NCI-H345 treated with DMSO at 0.1 percent for 48 hours (cell line): ENCODE measurements around the gene DLX5.
A peak's percentile ranks its signal among the peaks of the same experiment; 100 is the strongest.
"Not testable (repeated sequence)": the region's sequence is repeated elsewhere in the genome, so short reads cannot be mapped to it uniquely, and the experiment has no call there.

Experiments used
- DNase-seq: peaks from one replicate; lab custom pipeline; 2025; ENCODE audit not compliant: unreplicated experiment; lab: John Stamatoyannopoulos, UW

DLX5 gene

GRCh38 chr7:97024209-97025129 lies at the start of gene DLX5:
TSS of gene DLX5 (minus strand) at chr7:97024831. CDS start at chr7:97024623, 208 bp downstream.
- DNase-seq = peak; percentile 47

DNA sequence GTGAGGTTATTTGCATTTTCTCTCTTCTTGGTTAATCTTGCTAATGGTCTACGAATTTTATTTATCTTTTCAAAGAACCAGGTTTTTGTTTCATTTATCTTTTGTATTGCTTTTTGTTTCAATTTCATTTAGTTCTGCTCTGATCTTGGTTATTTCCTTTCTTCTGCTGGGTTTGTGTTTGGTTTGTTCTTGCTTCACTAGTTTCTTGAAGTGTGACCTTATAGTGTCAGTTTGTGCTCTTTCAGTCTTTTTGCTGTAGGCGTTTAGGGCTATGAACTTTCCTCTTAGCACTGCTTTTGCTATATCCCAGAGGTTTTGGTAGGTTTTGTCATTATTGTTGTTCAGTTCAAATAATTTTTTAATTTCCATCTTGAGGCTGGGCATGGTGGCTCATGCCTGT lies 47.4 kb upstream of the DLX5 start:
- not testable (repeated sequence) for DNase-seq

GRCh38 chr7:97064972-97065587 lies 40.4 kb upstream of the DLX5 start:
- peak; percentile 66 for DNase-seq

DNA sequence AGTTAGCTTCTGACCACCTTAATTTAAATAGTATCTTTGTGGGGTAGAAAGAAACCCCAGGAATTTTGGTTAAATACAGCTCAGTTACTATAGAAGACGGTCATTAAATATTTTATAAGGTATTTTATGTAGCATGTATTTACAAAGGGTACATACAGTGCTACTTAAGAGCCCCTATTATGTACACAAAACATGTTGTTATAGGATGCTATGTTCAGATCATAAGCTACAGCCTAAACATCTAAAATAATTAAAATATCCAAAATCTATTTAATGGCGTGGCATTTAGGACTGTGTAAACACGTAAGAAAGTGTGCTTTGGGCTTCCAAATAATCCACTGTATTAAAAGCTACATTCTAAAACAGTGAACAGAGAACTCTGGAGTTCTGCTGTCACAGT lies 39.4 kb upstream of the DLX5 start:
- DNase-seq = no peak

- DNase-seq = no peak
Observed at GRCh38 chr7:97043281-97043680, 18.6 kb upstream of the DLX5 start.

DNA sequence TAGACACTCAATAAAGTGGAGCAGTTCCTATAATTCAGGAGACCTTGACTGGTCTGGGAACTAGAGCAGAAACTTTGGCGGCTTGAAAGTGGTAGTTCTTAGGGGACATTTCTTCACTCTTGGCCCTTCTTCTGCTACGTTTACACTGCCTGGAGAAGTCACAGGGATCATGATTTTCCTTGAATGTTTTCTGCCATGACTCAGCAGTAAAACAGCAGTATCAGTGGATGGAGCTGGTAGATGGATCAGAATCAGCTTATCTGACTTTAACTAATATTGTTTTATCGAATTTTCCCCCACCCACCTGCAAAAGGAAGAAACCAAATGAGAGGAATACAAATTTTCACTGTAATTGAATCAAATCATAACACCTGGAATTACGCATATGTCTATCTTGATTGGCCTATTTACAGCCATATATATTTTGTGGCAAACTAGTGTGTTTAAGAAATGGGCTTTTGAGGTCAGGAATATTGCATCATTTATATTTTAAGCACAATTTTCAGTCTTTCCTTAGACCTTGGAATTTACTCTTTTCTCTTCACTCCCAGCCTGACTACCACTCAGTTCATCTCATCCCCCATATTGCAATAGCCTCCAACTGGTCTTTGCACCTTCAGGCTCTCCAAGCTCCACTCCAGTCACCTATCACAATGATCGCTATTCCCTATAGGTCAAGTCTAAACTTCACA lies 14.9 kb upstream of the DLX5 start:
- DNase-seq = no peak

GRCh38 chr7:97034213-97034852 lies 9.7 kb upstream of the DLX5 start:
- not testable (repeated sequence) for DNase-seq

DNA sequence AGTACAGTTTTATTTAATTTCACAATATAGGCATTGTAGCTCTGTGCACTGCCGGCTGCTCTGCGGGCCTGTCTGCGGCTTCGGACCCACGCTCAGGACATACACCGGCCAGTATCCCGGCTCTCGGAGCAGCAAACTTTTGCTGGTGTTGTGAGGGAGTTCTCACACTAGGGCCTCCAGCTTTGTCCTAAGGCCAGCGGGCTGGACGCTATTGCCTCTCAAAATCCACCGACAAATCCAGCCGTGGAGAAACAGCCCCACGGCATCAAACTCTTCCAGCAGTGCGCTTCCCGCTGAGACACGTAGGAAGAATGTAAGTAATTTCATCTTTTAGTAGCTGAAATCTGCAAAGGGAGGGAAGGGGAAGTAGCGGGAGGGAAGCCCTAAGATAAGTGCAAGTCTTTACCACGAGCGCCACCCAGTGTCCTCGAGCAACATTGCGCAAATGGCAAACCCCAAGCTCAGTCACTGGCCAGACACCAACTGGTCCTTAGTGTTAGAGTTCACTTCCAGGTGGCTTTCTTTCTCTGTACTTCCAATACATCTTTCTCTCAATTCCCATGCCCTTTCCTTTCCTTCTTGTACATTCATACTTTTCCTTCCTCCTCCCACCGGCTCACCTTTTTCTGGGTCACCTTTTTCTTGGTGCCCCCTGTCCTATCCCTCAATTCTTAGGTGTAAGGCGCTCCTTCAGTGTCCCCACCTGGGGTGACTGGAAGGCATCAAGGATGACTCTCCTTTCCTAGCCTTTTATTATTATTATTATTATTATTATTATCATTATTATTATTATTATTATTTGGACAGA lies 3.0 kb upstream of the DLX5 start:
- DNase-seq = peak; percentile 53

DNA sequence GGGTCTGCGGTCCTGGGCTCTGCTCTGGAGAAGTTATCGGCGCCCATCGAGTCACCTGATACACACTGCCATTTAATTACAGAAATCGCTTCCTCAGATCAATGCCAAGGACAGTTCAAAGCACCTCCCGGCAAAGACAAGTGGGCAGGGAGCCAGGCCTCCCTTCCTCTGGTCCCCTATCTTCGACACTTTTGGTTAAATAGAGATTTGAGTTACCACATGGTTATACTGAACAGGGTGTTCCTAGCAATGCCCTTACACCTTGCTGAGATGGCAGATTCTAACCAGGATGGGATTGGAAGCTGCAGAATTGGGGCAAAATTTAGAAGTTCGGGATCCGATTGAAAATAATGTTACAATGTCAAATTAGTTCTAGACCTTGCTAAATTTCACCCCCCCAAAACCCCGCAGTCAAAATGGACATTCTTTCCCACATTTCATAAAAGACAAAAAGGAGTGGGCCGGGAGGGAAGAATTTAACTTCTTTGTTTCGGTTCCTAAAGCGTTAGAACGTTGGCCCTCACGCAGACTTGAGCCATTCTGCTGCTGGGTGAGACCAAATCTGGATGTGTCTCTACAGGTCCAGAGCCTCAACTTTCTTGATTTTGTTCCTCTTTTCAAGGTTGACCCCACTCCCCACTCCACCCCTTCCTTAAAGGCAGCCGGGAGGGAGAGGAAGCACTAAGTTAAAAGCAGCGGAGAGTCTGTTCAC lies 2.2 kb upstream of the DLX5 start:
- DNase-seq = no peak

GRCh38 chr7:97025983-97026714 lies 1.5 kb upstream of the DLX5 start:
- no peak for DNase-seq

DNA sequence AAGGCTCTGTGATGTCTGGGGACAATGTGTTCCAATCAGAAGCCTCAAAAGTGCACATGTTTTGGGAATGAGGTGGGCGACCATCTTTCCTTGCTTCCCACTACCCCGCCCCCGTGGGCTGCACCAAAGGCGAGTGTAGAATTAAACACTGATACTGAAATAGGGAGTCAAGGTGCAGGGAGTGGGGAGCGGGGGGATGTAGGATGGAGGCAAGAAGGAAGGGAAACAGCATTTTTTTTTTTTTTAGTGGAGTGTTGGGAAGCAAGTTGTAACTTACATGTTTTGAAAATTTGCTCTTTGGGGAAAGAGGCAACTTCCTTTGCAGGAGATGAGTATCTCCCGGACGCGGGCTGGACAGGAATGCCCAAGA lies 484 bp upstream of the DLX5 start:
- no peak for DNase-seq

GRCh38 chr7:97022491-97023306 lies 1.9 kb downstream of the DLX5 start:
- DNase-seq = no peak

DNA sequence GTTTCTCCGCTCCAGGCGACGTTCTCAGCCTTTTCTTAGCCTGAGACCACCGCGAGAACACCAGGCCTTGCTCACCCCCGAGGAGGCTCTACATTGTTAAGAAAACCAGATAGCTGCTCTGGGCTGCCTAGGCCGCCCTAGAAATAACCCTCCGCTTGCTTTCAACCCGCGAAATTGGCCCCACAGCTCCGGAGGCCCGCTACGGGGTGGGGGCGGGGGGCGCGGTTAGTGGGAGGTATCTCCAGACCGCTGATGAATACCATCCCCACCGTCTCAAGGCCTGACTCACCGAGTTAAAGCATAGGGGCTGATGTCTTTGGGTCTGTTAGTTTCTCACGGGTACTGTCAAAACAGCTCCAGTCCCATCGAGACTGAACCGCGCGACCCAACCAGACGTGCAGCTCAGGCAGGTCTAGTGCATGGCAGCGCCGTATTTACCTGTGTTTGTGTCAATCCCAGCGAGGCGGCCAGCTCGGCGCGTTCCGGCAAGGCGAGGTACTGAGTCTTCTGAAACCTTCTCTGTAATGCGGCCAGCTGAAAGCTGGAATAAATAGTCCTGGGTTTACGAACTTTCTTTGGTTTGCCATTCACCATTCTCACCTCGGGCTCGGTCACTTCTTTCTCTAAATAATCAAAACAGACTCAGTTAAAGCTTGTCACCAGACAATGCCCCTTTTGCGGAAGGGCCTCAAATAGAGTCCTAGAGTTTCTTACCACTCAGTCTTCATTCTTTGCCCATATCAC lies 2.7 kb downstream of the DLX5 start:
- no peak for DNase-seq

DNA sequence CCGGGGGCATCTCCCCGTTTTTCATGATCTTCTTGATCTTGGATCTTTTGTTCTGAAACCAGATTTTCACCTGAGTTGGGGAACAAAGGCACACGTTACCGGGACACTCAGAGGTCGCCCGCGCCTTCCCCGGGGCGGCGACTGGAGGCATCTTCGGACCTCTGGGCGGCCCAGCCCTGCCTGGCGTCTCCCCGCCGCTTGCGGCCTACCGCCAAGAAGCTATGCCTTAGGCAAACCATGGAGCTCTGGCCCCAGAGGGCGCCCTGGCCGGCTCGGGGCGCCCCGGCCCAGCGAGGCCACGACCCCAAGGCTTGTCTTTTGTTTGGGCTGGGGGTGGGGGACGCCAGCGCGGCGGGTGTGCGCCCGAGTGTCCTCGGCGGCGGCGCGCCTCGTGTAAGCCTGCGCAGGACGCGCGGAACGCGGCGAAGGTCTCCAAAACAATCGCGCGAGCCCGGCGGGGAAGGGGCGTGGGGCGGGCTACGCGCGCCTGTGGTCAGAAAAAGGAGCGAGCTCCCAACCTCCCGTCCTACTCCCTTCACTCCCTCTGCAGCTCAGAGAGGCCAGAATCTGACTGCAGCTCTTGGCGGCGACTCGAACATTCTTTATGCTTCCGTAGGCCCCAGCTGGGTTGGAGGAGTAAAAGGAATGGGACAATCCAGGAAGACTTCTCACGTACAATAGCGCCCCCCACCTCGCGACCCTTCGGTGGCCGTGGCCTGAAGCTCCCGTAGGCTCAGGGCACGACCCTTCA lies 3.5 kb downstream of the DLX5 start:
- no peak for DNase-seq

DNA sequence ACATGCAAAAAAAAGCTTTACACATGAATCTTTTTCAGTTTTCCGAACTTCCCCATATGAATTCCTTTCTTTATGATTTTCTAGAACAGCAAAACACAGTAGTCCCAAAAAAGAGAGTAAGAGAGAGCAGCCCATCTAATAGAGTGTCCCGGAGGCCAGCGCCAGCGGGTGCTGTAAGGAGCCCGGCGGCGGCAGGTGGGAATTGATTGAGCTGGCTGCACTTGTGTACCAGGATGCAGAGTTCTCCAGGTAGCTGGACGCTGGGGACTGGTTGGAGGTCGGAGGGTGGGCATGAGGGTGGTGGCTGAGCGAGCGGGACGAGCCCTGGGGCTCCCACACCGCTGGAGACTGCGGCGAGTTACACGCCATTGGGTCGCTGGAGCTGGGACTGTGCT lies 4.0 kb downstream of the DLX5 start:
- no peak for DNase-seq

DNA sequence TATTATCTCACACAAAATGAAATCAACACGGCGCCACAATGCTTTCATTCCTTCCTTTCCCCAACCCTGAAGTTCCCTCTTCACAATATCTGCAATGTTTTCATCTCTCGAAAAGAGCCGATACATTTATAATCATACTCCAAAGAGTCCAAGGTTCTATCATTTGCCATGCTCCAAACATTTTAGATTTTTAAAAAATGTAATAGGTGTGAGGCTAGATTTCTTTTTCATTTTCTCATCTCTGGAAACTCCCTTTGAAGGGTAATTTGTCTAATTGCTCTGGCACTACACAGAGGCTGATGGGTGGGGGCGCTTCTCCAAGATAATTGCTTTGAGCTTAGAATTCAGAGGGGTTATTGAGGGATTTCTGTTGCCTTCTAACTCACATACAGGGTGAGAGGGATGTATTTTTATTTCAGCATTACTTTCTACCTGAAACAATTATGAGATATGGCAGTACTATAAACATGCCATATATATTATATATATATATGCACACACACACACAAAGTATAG lies 4.9 kb downstream of the DLX5 start:
- no peak for DNase-seq
